ENCODE data around the gene ING3. TPM values are rescaled to one million over a fixed set of nuclear protein-coding genes. Genes with fewer than 3 reads are reported as not detected.

Gene ING3
- total and polyA plus RNA-seq, 9 of the 15 experiments (the other 6 are each of a cell fraction or from before 2014, with no cell fraction given): 22.8 to 233 (median 50.4) TPM

DNA sequence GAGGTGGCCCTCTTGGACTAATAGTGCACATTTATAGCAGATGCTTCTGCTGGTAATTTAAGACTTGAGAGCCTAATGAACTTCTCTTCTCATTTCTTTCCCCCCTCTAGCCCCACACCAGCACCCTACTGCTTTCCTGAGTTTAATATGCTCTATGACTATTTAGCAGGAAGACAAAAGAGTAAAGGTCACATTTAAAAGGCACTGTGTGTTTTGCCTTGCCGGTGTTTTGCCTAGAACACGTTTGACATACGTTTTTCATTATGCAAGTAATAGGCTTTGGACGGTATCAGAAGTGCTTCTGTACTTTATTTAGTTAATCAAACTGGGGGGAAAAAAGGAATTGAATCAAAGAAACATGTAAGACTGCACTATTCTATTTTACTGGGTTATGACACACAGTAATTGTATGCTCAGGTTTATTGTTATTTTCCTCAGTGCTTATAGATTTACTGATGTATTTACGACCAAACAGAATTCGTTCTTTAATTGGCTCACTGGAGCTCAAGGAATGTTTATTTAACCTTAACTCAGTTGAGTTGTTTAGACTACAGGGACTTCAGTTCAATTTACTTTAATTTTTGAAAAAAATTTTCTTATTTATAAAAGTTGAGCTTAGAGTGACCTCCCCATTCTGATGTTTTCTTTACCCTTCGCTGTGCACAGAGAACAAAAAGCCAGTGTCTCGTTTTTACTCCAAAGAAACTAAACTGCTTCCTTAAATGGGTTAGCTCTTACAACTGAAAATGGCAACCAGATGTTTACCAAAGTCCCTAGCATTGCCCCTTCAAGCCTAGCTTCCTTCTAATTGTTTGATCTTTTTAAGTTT, 73.3 kb downstream of the ING3 start (continued):
- TF ChIP-seq MAFG (tag; conservative IDR thresholded peaks at IDR 0.05) (no peak), GTF2A2 (tag; IDR thresholded peaks at IDR 0.05) (no peak), ZNF41 (CRISPR knock-in tag; conservative IDR thresholded peaks at IDR 0.05) (no peak), PRPF4 (IDR thresholded peaks at IDR 0.05; ENCODE audit: insufficient read depth, low read depth, low read length, poor library complexity, severe bottlenecking) (no peak), ZNF384 (IDR thresholded peaks at IDR 0.05; ENCODE audit: low read depth, low read length) (no peak)
- TF ChIP-seq, protein P1, sequence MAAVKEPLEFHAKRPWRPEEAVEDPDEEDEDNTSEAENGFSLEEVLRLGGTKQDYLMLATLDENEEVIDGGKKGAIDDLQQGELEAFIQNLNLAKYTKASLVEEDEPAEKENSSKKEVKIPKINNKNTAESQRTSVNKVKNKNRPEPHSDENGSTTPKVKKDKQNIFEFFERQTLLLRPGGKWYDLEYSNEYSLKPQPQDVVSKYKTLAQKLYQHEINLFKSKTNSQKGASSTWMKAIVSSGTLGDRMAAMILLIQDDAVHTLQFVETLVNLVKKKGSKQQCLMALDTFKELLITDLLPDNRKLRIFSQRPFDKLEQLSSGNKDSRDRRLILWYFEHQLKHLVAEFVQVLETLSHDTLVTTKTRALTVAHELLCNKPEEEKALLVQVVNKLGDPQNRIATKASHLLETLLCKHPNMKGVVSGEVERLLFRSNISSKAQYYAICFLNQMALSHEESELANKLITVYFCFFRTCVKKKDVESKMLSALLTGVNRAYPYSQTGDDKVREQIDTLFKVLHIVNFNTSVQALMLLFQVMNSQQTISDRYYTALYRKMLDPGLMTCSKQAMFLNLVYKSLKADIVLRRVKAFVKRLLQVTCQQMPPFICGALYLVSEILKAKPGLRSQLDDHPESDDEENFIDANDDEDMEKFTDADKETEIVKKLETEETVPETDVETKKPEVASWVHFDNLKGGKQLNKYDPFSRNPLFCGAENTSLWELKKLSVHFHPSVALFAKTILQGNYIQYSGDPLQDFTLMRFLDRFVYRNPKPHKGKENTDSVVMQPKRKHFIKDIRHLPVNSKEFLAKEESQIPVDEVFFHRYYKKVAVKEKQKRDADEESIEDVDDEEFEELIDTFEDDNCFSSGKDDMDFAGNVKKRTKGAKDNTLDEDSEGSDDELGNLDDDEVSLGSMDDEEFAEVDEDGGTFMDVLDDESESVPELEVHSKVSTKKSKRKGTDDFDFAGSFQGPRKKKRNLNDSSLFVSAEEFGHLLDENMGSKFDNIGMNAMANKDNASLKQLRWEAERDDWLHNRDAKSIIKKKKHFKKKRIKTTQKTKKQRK (IDR thresholded peaks at IDR 0.05; ENCODE audit: borderline replicate concordance, low read depth, low read length): no peak
- TF ChIP-seq, protein P2, sequence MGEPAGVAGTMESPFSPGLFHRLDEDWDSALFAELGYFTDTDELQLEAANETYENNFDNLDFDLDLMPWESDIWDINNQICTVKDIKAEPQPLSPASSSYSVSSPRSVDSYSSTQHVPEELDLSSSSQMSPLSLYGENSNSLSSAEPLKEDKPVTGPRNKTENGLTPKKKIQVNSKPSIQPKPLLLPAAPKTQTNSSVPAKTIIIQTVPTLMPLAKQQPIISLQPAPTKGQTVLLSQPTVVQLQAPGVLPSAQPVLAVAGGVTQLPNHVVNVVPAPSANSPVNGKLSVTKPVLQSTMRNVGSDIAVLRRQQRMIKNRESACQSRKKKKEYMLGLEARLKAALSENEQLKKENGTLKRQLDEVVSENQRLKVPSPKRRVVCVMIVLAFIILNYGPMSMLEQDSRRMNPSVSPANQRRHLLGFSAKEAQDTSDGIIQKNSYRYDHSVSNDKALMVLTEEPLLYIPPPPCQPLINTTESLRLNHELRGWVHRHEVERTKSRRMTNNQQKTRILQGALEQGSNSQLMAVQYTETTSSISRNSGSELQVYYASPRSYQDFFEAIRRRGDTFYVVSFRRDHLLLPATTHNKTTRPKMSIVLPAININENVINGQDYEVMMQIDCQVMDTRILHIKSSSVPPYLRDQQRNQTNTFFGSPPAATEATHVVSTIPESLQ (CRISPR knock-in tag; IDR thresholded peaks at IDR 0.05): 0 out of 2 replicates have a peak, but pooled peaks have one; percentile 47
- TF ChIP-seq, protein P3, sequence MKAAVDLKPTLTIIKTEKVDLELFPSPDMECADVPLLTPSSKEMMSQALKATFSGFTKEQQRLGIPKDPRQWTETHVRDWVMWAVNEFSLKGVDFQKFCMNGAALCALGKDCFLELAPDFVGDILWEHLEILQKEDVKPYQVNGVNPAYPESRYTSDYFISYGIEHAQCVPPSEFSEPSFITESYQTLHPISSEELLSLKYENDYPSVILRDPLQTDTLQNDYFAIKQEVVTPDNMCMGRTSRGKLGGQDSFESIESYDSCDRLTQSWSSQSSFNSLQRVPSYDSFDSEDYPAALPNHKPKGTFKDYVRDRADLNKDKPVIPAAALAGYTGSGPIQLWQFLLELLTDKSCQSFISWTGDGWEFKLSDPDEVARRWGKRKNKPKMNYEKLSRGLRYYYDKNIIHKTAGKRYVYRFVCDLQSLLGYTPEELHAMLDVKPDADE (conservative IDR thresholded peaks at IDR 0.05; ENCODE audit: control insufficient read depth, low read depth, low read length): no peak
- TF ChIP-seq, protein P4, sequence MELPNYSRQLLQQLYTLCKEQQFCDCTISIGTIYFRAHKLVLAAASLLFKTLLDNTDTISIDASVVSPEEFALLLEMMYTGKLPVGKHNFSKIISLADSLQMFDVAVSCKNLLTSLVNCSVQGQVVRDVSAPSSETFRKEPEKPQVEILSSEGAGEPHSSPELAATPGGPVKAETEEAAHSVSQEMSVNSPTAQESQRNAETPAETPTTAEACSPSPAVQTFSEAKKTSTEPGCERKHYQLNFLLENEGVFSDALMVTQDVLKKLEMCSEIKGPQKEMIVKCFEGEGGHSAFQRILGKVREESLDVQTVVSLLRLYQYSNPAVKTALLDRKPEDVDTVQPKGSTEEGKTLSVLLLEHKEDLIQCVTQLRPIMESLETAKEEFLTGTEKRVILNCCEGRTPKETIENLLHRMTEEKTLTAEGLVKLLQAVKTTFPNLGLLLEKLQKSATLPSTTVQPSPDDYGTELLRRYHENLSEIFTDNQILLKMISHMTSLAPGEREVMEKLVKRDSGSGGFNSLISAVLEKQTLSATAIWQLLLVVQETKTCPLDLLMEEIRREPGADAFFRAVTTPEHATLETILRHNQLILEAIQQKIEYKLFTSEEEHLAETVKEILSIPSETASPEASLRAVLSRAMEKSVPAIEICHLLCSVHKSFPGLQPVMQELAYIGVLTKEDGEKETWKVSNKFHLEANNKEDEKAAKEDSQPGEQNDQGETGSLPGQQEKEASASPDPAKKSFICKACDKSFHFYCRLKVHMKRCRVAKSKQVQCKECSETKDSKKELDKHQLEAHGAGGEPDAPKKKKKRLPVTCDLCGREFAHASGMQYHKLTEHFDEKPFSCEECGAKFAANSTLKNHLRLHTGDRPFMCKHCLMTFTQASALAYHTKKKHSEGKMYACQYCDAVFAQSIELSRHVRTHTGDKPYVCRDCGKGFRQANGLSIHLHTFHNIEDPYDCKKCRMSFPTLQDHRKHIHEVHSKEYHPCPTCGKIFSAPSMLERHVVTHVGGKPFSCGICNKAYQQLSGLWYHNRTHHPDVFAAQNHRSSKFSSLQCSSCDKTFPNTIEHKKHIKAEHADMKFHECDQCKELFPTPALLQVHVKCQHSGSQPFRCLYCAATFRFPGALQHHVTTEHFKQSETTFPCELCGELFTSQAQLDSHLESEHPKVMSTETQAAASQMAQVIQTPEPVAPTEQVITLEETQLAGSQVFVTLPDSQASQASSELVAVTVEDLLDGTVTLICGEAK (IDR thresholded peaks at IDR 0.05): no peak
- TF ChIP-seq, protein P4 (CRISPR knock-in tag; IDR thresholded peaks at IDR 0.05): no peak
